Measurements from ENCODE around the gene CUL4A.

The CUL4A gene

DNA sequence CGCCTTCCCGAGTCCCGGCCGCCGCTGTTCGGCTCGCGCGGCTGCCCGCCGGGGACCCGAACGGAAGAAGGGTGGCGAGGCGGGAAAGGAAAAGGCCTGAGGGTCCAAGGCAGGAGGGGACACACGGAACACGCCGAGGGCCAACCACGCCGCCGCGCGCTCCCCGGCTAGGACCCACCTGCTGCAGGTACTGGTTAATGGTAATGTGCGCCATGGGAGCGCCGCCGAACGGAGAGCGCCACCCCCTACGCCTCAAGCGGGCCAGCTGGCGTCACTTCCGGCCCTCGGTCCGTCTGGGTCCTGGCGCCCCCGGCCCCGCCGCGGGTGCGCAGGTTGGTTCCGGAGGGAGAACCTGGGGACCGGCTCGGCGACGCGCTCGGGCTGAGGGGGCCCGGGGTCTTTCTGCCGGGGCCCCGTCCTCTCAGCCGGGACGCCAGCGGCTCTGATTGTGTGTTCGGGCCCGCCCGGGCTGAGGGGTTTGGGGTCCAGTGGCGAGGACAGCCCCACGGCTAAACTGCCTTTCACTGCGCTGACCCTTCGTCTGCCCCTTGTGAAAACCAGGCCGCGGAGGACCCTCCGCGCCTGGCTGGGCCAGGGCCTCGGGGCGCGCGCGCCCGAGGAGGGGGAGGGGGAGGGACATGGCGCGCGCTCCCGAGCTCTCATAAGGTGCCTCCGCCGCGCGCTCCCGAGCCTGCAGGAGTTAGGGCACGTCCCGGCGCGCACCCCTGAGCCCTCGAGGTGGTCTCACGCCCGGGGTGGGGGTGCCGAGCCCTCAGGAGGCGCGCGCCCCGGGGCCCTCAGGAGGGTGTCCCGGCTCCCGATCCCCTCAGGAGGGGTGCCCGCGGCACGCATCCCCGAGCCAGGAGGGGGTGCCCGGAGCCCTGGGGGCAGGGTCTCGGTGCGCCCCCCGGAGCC, 735 bp upstream of the CUL4A start, which contains the start of gene PCID2:
TSS of gene PCID2 (minus strand) at position 249 of the 915 bp plus-strand sequence. CDS start at position 214, 35 bp downstream.
- peak within 1 kb of the TSS; percentile 98 for H3K9ac ChIP-seq (ENCODE audit: low read length)
- peak within 1 kb of the TSS; percentile 92 for H3K27ac ChIP-seq (ENCODE audit: low read length)
- no peaks in the 10 kb centered on the region for H3K9me2 ChIP-seq (replicated peaks; ENCODE audit: insufficient read depth, low read length)
- peak within 1 kb of the TSS; percentile 91 for H3K4me3 ChIP-seq (ENCODE audit: low read length)
- H3K79me2 ChIP-seq (ENCODE audit: low read length) = peaks cover 87% of the 10 kb centered on the region
- H3K4me2 ChIP-seq (ENCODE audit: low read depth, low read length) = peak within 1 kb of the TSS; percentile 67
- peaks cover 15% of the 10 kb centered on the region; the same call in 1 of the 2 replicates for H4K20me1 ChIP-seq (ENCODE audit: insufficient read depth, low read length)
- peak; percentile 92 for DNase-seq
- TF ChIP-seq, protein P1, sequence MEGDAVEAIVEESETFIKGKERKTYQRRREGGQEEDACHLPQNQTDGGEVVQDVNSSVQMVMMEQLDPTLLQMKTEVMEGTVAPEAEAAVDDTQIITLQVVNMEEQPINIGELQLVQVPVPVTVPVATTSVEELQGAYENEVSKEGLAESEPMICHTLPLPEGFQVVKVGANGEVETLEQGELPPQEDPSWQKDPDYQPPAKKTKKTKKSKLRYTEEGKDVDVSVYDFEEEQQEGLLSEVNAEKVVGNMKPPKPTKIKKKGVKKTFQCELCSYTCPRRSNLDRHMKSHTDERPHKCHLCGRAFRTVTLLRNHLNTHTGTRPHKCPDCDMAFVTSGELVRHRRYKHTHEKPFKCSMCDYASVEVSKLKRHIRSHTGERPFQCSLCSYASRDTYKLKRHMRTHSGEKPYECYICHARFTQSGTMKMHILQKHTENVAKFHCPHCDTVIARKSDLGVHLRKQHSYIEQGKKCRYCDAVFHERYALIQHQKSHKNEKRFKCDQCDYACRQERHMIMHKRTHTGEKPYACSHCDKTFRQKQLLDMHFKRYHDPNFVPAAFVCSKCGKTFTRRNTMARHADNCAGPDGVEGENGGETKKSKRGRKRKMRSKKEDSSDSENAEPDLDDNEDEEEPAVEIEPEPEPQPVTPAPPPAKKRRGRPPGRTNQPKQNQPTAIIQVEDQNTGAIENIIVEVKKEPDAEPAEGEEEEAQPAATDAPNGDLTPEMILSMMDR (IDR thresholded peaks at IDR 0.05; ENCODE audit: low read length) = no peak
- TF ChIP-seq EZH2 (optimal IDR thresholded peaks at IDR 0.05; ENCODE audit: low read depth, low read length) = no peak
- no peak for TF ChIP-seq EZH2phosphoT487 (IDR thresholded peaks at IDR 0.05; ENCODE audit: low read length)
- H3K36me3 ChIP-seq (replicated peaks; ENCODE audit: insufficient read depth, low read length) = no peaks in the 10 kb centered on the region; the same call in 1 of the 2 replicates
- H3K9me3 ChIP-seq (replicated peaks; ENCODE audit: insufficient read depth, low read length) = no peaks in the 10 kb centered on the region
- H3F3A ChIP-seq (ENCODE audit: insufficient read depth, low read length) = peaks cover 7% of the 10 kb centered on the region
- peak within 1 kb of the TSS; percentile 90 for H2AFZ ChIP-seq (ENCODE audit: low read length)
- H3K4me1 ChIP-seq (ENCODE audit: low read length) = peaks cover 18% of the 10 kb centered on the region
- no peaks in the 10 kb centered on the region for H3K27me3 ChIP-seq (replicated peaks; ENCODE audit: insufficient read depth, low read length)

DNA sequence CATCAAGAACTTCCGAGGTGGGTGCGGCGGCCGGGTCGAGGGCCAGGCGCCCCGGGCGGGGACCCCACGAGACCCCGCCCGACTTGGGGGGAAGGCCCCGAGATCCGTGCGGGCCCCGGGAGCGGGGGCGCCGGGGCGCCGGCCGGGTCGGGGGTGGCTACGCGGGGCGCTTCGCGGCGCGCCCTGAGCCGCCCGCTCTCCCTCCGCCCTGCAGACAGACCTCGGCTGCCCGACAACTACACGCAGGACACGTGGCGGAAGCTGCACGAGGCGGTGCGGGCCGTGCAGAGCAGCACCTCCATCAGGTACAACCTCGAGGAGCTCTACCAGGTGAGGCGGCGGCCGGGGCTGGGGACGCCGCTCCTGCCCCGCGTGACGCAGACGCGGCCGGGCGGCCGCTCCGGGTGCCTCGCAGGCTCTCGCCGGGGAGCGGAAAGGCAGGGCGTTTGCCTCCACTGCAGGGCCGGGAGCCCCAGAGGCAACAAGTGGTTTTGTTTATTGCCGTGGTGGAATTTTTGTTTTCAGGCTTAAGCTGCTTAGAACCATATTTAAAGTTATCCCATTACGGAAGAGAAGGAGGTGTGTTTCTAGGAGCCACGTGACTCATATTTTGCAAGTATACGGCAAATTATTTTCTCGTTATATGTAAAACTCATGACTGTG, 477 bp downstream of the CUL4A start:
- Histone ChIP-seq H3K4me3 (ENCODE audit: low read length) (peak overlapping the region; percentile 74), H3K27me3 (replicated peaks; ENCODE audit: insufficient read depth, low read length) (no peaks in the 10 kb centered on the region), H3K9me3 (replicated peaks; ENCODE audit: insufficient read depth, low read length) (no peaks in the 10 kb centered on the region), H2AFZ (ENCODE audit: low read length) (peak overlapping the region; percentile 25), H3K27ac (ENCODE audit: low read length) (peak overlapping the region; percentile 81; the same call in 1 of the 2 replicates), H3K4me2 (ENCODE audit: low read depth, low read length) (peak overlapping the region; percentile 88), H3K9me2 (replicated peaks; ENCODE audit: insufficient read depth, low read length) (no peaks in the 10 kb centered on the region), H3K9ac (ENCODE audit: low read length) (peak overlapping the region; percentile 70), H3K36me3 (replicated peaks; ENCODE audit: insufficient read depth, low read length) (no peaks in the 10 kb centered on the region; the same call in 1 of the 2 replicates), H3F3A (ENCODE audit: insufficient read depth, low read length) (peaks cover 7% of the 10 kb centered on the region), H3K79me2 (ENCODE audit: low read length) (peaks cover 87% of the 10 kb centered on the region), H4K20me1 (ENCODE audit: insufficient read depth, low read length) (peaks cover 19% of the 10 kb centered on the region), H3K4me1 (ENCODE audit: low read length) (peaks cover 18% of the 10 kb centered on the region)
- no peak for TF ChIP-seq EZH2 (optimal IDR thresholded peaks at IDR 0.05; ENCODE audit: low read depth, low read length)
- TF ChIP-seq, protein P1 (IDR thresholded peaks at IDR 0.05; ENCODE audit: low read length) = 0 out of 2 replicates have a peak, but pooled peaks have one; percentile 6
- no peak for TF ChIP-seq EZH2phosphoT487 (IDR thresholded peaks at IDR 0.05; ENCODE audit: low read length)
- peak; percentile 82 for DNase-seq

DNA sequence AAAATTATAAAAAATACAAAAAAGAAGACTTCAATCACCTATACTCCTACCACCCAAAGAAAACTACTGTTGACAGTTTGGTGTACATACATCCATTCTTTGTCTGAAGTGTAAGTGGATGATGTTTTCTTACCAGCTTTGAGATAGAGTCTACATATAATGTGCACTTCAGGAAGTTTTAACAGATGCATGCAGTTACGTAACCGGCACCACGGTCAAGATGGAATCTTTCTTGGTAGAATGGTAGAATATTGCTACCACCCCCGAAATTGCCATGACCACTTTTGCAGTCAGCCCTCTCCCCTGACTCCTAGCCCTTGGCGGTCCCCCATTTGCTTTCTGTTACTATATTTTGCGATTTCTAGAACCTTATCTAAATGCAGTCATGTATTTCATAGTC, 1.4 kb downstream of the CUL4A start:
- Histone ChIP-seq H3K4me1 (ENCODE audit: low read length) (peaks cover 13% of the 10 kb centered on the region), H2AFZ (ENCODE audit: low read length) (no peak overlapping the region), H3K9me2 (replicated peaks; ENCODE audit: insufficient read depth, low read length) (no peaks in the 10 kb centered on the region), H4K20me1 (ENCODE audit: insufficient read depth, low read length) (peaks cover 24% of the 10 kb centered on the region), H3K27ac (ENCODE audit: low read length) (no peak overlapping the region), H3K4me2 (ENCODE audit: low read depth, low read length) (peak overlapping the region; percentile 88), H3K79me2 (ENCODE audit: low read length) (peaks cover 87% of the 10 kb centered on the region), H3K9ac (ENCODE audit: low read length) (no peak overlapping the region; the same call in 1 of the 2 replicates), H3F3A (ENCODE audit: insufficient read depth, low read length) (peaks cover 7% of the 10 kb centered on the region), H3K36me3 (replicated peaks; ENCODE audit: insufficient read depth, low read length) (no peaks in the 10 kb centered on the region; the same call in 1 of the 2 replicates), H3K27me3 (replicated peaks; ENCODE audit: insufficient read depth, low read length) (no peaks in the 10 kb centered on the region), H3K9me3 (replicated peaks; ENCODE audit: insufficient read depth, low read length) (no peaks in the 10 kb centered on the region), H3K4me3 (ENCODE audit: low read length) (peak overlapping the region; percentile 74; the same call in 1 of the 2 replicates)
- DNase-seq = no peak
- TF ChIP-seq EZH2 (optimal IDR thresholded peaks at IDR 0.05; ENCODE audit: low read depth, low read length) (no peak), EZH2phosphoT487 (IDR thresholded peaks at IDR 0.05; ENCODE audit: low read length) (no peak)
- TF ChIP-seq, protein P1 (IDR thresholded peaks at IDR 0.05; ENCODE audit: low read length) = no peak

Measured in MM.1S (cell line).